ENCODE data around the gene ZNF157.

- TF ChIP-seq SALL2 (tag by site-specific recombination; IDR thresholded peaks at IDR 0.05; ENCODE audit: borderline replicate concordance) (no peak), ZNF350 (tag by site-specific recombination; IDR thresholded peaks at IDR 0.05) (peak; percentile 75; the same call in 1 of the 2 replicates), KLF1 (tag by site-specific recombination; IDR thresholded peaks at IDR 0.05) (peak; percentile 27; the same call in 1 of the 2 replicates), CTCF (tag by site-specific recombination; IDR thresholded peaks at IDR 0.05) (no peak), ZNF354C (tag by site-specific recombination; IDR thresholded peaks at IDR 0.05; ENCODE audit: borderline replicate concordance, low read depth) (no peak), ZXDB (tag by site-specific recombination; IDR thresholded peaks at IDR 0.05) (peak; percentile 98), ZNF398 (tag by site-specific recombination; IDR thresholded peaks at IDR 0.05) (no peak), ZNF777 (tag by site-specific recombination; IDR thresholded peaks at IDR 0.05; ENCODE audit: borderline replicate concordance) (no peak), ZNF830 (tag by site-specific recombination; IDR thresholded peaks at IDR 0.05; ENCODE audit: low read depth) (no peak), MYNN (tag by site-specific recombination; IDR thresholded peaks at IDR 0.05; ENCODE audit: borderline replicate concordance) (0 out of 2 replicates have a peak, but pooled peaks have one; percentile 42), ZNF596 (tag by site-specific recombination; IDR thresholded peaks at IDR 0.05) (no peak), ATF2 (tag by site-specific recombination; IDR thresholded peaks at IDR 0.05; ENCODE audit: low read depth) (peak; percentile 81), TRIM28 (IDR thresholded peaks at IDR 0.05; ENCODE audit: borderline replicate concordance, low read length) (no peak)
Measured at GRCh38 chrX:47361538-47362511, 8.6 kb upstream of the ZNF157 start.
